Measurements from ENCODE around the gene ETFDH. TPM values are rescaled to one million over a fixed set of nuclear protein-coding genes. Genes with fewer than 3 reads are reported as not detected.

The ETFDH gene
- total RNA-seq, 1 experiment from 2014 or later = 21.0 TPM

DNA sequence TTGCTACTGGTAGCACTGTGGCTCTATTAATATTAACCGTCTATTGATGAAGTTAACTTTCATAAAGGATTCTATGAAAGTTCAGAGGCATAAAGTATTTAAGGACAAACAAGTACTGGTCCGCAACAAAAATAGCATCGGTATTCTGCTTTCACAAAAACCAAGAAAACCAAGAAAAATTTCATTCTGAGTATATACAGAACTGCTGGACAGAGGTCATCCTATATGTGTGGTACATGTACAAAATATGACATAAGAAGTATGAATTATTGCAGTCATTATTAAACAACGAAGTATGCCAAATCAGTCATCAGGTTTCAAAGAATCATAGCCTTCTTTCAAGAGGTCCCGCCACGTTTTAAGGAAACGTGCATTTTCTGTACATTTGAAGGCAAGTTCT is 2.8 kb upstream of the ETFDH start:
- BruUV-seq (replicated peaks) = no TSS peak
- Histone ChIP-seq H3K4me3 (no peak overlapping the region), H3K4me1 (replicated peaks; ENCODE audit: insufficient read depth) (peaks cover 8% of the 10 kb centered on the region), H2AFZ (no peak overlapping the region), H4K20me1 (ENCODE audit: insufficient read depth) (no peaks in the 10 kb centered on the region), H3K27me3 (ENCODE audit: insufficient read depth, low read depth) (no peaks in the 10 kb centered on the region), H3K36me3 (ENCODE audit: low read depth) (no peaks in the 10 kb centered on the region), H3K9me3 (ENCODE audit: insufficient read depth, low read depth) (no peaks in the 10 kb centered on the region), H3F3A (ENCODE audit: insufficient read depth, low read depth) (peaks cover 8% of the 10 kb centered on the region; the same call in 1 of the 2 replicates), H3K4me2 (no peak overlapping the region), H3K79me2 (ENCODE audit: low read depth) (peaks cover 19% of the 10 kb centered on the region), H3K27ac (no peak overlapping the region), H3K9me2 (ENCODE audit: insufficient read depth) (no peaks in the 10 kb centered on the region)
- no peak for DNase-seq
- POLR2A ChIA-PET (ENCODE audit: unreplicated experiment) = no interaction called here
- intact Hi-C loops (cut with micrococcal nuclease; ENCODE audit: unreplicated experiment) = no loop called here
- CTCF ChIA-PET = no interaction called here
- no peak for TF ChIP-seq EZH2 (IDR thresholded peaks at IDR 0.05; ENCODE audit: low read depth)
- TF ChIP-seq, protein P1, sequence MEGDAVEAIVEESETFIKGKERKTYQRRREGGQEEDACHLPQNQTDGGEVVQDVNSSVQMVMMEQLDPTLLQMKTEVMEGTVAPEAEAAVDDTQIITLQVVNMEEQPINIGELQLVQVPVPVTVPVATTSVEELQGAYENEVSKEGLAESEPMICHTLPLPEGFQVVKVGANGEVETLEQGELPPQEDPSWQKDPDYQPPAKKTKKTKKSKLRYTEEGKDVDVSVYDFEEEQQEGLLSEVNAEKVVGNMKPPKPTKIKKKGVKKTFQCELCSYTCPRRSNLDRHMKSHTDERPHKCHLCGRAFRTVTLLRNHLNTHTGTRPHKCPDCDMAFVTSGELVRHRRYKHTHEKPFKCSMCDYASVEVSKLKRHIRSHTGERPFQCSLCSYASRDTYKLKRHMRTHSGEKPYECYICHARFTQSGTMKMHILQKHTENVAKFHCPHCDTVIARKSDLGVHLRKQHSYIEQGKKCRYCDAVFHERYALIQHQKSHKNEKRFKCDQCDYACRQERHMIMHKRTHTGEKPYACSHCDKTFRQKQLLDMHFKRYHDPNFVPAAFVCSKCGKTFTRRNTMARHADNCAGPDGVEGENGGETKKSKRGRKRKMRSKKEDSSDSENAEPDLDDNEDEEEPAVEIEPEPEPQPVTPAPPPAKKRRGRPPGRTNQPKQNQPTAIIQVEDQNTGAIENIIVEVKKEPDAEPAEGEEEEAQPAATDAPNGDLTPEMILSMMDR (conservative IDR thresholded peaks at IDR 0.05) = no peak

GRCh38 chr4:158670975-158671664 is 976 bp upstream of the ETFDH start:
- Histone ChIP-seq H2AFZ (peak overlapping the region; percentile 97), H3K27me3 (ENCODE audit: insufficient read depth, low read depth) (no peaks in the 10 kb centered on the region), H3K4me3 (peak overlapping the region; percentile 83), H3K36me3 (ENCODE audit: low read depth) (no peaks in the 10 kb centered on the region), H3K27ac (peak overlapping the region; percentile 74), H3K4me1 (replicated peaks; ENCODE audit: insufficient read depth) (peaks cover 8% of the 10 kb centered on the region), H3K9me3 (ENCODE audit: insufficient read depth, low read depth) (no peaks in the 10 kb centered on the region), H3K9me2 (ENCODE audit: insufficient read depth) (no peaks in the 10 kb centered on the region), H4K20me1 (ENCODE audit: insufficient read depth) (no peaks in the 10 kb centered on the region), H3F3A (ENCODE audit: insufficient read depth, low read depth) (peaks cover 8% of the 10 kb centered on the region; the same call in 1 of the 2 replicates), H3K79me2 (ENCODE audit: low read depth) (peaks cover 19% of the 10 kb centered on the region), H3K4me2 (peak overlapping the region; percentile 91)
- no TSS peak for BruUV-seq (replicated peaks)
- TF ChIP-seq, protein P1 (conservative IDR thresholded peaks at IDR 0.05) = no peak
- TF ChIP-seq EZH2 (IDR thresholded peaks at IDR 0.05; ENCODE audit: low read depth) = no peak
- peak; percentile 57 to 63 for DNase-seq
- POLR2A ChIA-PET (ENCODE audit: unreplicated experiment) = interaction anchor here (0.6 kb wide), 1 partner anchor 139 kb away, joined by 3 read pairs; no protein-coding TSS in a partner anchor
- CTCF ChIA-PET = interaction anchor here (0.5 kb wide), 1 partner anchor 1797 kb away, joined by 3 read pairs; no protein-coding TSS in a partner anchor
- intact Hi-C loops (cut with micrococcal nuclease; ENCODE audit: unreplicated experiment) = loop anchor here (2.0 kb wide), 1 partner anchor 432 kb away; the partner anchor contains the start of gene RAPGEF2

DNA sequence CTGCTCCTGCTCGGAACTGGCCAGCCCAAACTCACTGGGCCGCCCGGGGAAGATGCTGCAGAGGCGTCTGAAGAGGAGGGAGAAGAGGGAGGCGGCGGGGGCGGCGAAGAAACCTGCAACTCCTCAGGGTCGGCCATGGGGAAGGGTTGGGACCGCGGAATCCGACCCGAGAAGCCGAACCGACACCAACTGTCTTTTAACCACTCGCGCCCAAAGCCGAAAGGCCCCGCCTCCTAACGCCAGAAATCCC is 506 bp upstream of the ETFDH start, which contains the start of gene C4orf46:
C4orf46 (minus strand) TSS at position 223 of the 250 bp plus-strand sequence; CDS start at position 137, 86 bp downstream.
- Histone ChIP-seq H3K9me3 (ENCODE audit: insufficient read depth, low read depth) (no peaks in the 10 kb centered on the region), H3K4me3 (peak within 1 kb of the TSS; percentile 83), H3K36me3 (ENCODE audit: low read depth) (no peaks in the 10 kb centered on the region), H3K4me2 (peak within 1 kb of the TSS; percentile 91), H3K27me3 (ENCODE audit: insufficient read depth, low read depth) (no peaks in the 10 kb centered on the region), H4K20me1 (ENCODE audit: insufficient read depth) (no peaks in the 10 kb centered on the region), H3K27ac (peak within 1 kb of the TSS; percentile 74), H3K79me2 (ENCODE audit: low read depth) (peaks cover 19% of the 10 kb centered on the region), H3K4me1 (replicated peaks; ENCODE audit: insufficient read depth) (peaks cover 8% of the 10 kb centered on the region), H3F3A (ENCODE audit: insufficient read depth, low read depth) (peaks cover 8% of the 10 kb centered on the region; the same call in 1 of the 2 replicates), H2AFZ (peak within 1 kb of the TSS; percentile 97), H3K9me2 (ENCODE audit: insufficient read depth) (no peaks in the 10 kb centered on the region)
- DNase-seq = no peak
- TF ChIP-seq, protein P1 (conservative IDR thresholded peaks at IDR 0.05) = no peak
- CTCF ChIA-PET = interaction anchor here (0.5 kb wide), 1 partner anchor 1797 kb away, joined by 3 read pairs; no protein-coding TSS in a partner anchor
- POLR2A ChIA-PET (ENCODE audit: unreplicated experiment) = interaction anchor here (0.6 kb wide), 1 partner anchor 138 kb away, joined by 3 read pairs; no protein-coding TSS in a partner anchor
- intact Hi-C loops (cut with micrococcal nuclease; ENCODE audit: unreplicated experiment) = loop anchor here (2.0 kb wide), 1 partner anchor 431 kb away; the partner anchor contains the start of gene RAPGEF2
- BruUV-seq (replicated peaks) = no TSS peak
